ENCODE measurements around the gene MAP1A.
A peak's percentile ranks its signal among the peaks of the same experiment; 100 is the strongest.

Gene MAP1A

DNA sequence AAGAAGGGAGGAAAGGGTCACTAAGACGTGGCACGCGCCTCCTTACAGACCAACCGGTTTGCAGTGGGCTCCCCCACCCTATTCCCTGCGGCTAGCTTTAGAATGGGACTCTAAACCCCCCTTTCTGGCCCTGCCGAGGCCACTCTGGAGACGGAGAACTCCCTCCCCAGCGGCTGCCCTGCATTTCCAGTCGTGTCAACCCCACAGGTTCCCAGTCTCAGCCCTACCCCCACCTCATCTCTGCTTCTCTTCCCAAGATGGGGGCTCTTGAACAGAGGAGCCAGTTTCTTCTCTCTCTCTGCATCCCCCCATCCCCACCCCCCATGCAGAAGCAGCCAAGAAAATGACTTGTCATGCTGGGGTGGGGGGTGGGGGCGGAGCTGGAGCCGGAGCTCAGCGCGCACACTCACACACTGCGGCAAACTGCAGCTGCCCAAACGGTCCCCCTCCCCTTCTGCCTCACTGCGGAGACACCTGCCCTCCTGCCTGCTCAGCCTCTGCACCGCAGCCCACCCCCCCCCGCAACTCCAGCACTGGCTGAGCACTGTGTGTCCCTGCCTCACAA is 871 bp downstream of the MAP1A start:
- H3K9me3 Mint-ChIP-seq = peaks cover 18% of the 10 kb centered on the region
- peaks cover 53% of the 10 kb centered on the region for H3K4me1 Mint-ChIP-seq
- H3K36me3 Mint-ChIP-seq (ENCODE audit: low read depth) = peaks cover 37% of the 10 kb centered on the region
- TF ChIP-seq, protein P1, sequence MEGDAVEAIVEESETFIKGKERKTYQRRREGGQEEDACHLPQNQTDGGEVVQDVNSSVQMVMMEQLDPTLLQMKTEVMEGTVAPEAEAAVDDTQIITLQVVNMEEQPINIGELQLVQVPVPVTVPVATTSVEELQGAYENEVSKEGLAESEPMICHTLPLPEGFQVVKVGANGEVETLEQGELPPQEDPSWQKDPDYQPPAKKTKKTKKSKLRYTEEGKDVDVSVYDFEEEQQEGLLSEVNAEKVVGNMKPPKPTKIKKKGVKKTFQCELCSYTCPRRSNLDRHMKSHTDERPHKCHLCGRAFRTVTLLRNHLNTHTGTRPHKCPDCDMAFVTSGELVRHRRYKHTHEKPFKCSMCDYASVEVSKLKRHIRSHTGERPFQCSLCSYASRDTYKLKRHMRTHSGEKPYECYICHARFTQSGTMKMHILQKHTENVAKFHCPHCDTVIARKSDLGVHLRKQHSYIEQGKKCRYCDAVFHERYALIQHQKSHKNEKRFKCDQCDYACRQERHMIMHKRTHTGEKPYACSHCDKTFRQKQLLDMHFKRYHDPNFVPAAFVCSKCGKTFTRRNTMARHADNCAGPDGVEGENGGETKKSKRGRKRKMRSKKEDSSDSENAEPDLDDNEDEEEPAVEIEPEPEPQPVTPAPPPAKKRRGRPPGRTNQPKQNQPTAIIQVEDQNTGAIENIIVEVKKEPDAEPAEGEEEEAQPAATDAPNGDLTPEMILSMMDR (IDR thresholded peaks at IDR 0.05; ENCODE audit: unreplicated experiment in 3 of 3) = no peak
- H3K27me3 Mint-ChIP-seq (ENCODE audit: low read depth) = no peaks in the 10 kb centered on the region
- peak overlapping the region; percentile 78 to 90 (median 82) for H3K27ac Mint-ChIP-seq
- peak overlapping the region; percentile 91 to 98 (median 95) for H3K4me3 Mint-ChIP-seq

DNA sequence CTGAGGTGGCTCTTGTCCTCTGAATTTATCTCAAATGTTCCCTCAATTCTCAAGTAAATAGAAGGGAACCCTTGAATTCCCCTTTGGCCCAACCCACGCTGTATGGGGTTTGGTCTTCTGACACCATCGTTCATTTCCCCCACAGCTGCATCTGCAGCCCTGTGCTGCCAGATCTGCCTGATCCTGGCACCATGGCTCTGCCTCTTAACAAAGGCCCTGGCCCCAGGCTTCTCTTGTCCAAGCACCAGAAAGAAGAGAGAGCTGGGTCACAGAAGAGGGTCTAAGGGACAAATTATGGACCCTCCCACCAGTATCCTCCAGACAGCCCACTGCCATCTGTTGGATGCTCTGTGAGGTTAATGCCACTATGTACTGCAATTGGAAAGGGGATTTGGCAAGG is 1.8 kb downstream of the MAP1A start:
- Mint-ChIP-seq H3K36me3 (ENCODE audit: low read depth) (peaks cover 46% of the 10 kb centered on the region), H3K27me3 (ENCODE audit: low read depth) (no peaks in the 10 kb centered on the region), H3K4me3 (peak overlapping the region; percentile 91 to 98 (median 95)), H3K4me1 (peaks cover 45% of the 10 kb centered on the region), H3K9me3 (peaks cover 26% of the 10 kb centered on the region), H3K27ac (peak overlapping the region in 1 of 3 experiments; percentile 82)
- TF ChIP-seq, protein P1 (IDR thresholded peaks at IDR 0.05; ENCODE audit: unreplicated experiment in 3 of 3) = no peak

DNA sequence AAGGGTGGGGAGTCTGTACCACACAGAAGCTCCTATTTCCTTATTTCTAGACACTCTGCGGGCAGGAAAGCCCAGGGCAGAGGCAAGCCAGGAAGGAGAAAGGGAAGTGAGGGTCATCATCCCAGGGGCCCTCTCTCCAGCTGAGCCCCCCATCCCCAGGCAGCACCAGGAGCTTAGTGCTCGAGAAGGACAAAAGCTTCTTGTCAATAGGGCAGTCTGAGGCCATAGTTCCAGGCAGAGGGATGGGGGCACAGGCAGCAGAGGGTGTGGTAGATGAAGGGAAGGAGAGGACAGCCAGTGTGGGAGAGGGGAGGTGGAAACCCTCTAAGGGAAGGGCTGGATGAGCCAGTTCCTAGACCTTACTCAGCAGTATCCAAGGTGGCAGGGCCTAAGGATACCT is 2.7 kb downstream of the MAP1A start:
- peaks cover 56% of the 10 kb centered on the region for H3K36me3 Mint-ChIP-seq (ENCODE audit: low read depth)
- no peak overlapping the region for H3K27ac Mint-ChIP-seq
- peak overlapping the region in 1 of 3 experiments; percentile 98 for H3K4me3 Mint-ChIP-seq
- H3K9me3 Mint-ChIP-seq = peaks cover 28% of the 10 kb centered on the region
- H3K27me3 Mint-ChIP-seq (ENCODE audit: low read depth) = no peaks in the 10 kb centered on the region
- TF ChIP-seq, protein P1 (IDR thresholded peaks at IDR 0.05; ENCODE audit: unreplicated experiment in 3 of 3) = no peak
- peaks cover 41% of the 10 kb centered on the region for H3K4me1 Mint-ChIP-seq

DNA sequence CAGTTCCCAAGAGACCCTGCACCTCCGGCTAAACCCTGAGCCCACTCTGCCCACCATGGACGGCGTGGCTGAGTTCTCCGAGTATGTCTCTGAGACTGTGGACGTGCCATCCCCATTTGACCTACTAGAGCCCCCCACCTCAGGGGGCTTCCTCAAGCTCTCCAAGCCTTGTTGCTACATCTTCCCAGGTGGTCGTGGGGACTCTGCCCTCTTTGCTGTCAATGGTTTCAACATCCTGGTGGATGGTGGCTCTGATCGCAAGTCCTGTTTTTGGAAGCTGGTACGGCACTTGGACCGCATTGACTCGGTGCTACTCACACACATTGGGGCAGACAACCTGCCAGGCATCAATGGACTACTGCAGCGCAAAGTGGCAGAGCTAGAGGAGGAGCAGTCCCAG is 4.0 kb downstream of the MAP1A start:
- H3K9me3 Mint-ChIP-seq = peaks cover 34% of the 10 kb centered on the region
- TF ChIP-seq, protein P1 (IDR thresholded peaks at IDR 0.05; ENCODE audit: unreplicated experiment in 3 of 3) = no peak
- peaks cover 68% of the 10 kb centered on the region for H3K36me3 Mint-ChIP-seq (ENCODE audit: low read depth)
- peak overlapping the region in 1 of 3 experiments; percentile 26 for H3K4me3 Mint-ChIP-seq
- no peaks in the 10 kb centered on the region for H3K27me3 Mint-ChIP-seq (ENCODE audit: low read depth)
- H3K4me1 Mint-ChIP-seq = peaks cover 37% of the 10 kb centered on the region
- H3K27ac Mint-ChIP-seq = no peak overlapping the region

DNA sequence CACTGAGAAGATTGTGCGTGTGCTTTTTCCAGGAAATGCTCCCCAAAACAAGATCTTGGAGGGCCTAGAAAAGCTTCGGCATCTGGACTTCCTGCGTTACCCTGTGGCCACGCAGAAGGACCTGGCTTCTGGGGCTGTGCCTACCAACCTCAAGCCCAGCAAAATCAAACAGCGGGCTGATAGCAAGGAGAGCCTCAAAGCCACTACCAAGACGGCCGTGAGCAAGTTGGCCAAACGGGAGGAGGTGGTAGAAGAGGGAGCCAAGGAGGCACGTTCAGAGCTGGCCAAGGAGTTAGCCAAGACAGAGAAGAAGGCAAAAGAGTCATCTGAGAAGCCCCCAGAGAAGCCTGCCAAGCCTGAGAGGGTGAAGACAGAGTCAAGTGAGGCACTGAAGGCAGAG is 4.8 kb downstream of the MAP1A start:
- H3K36me3 Mint-ChIP-seq (ENCODE audit: low read depth) = peaks cover 70% of the 10 kb centered on the region
- H3K27ac Mint-ChIP-seq = no peak overlapping the region
- peaks cover 34% of the 10 kb centered on the region for H3K9me3 Mint-ChIP-seq
- TF ChIP-seq, protein P1 (IDR thresholded peaks at IDR 0.05; ENCODE audit: unreplicated experiment in 3 of 3) = no peak
- H3K4me1 Mint-ChIP-seq = peaks cover 29% of the 10 kb centered on the region
- H3K27me3 Mint-ChIP-seq (ENCODE audit: low read depth) = no peaks in the 10 kb centered on the region
- H3K4me3 Mint-ChIP-seq = no peak overlapping the region

DNA sequence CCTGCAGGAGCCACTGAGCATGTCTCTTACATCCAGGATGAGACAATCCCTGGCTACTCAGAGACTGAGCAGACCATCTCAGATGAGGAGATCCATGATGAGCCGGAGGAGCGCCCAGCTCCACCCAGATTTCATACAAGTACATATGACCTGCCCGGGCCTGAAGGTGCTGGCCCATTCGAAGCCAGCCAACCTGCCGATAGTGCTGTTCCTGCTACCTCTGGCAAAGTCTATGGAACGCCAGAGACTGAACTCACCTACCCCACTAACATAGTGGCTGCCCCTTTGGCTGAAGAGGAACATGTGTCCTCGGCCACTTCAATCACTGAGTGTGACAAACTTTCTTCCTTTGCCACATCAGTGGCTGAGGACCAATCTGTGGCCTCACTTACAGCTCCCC is 6.2 kb downstream of the MAP1A start:
- Mint-ChIP-seq H3K27me3 (ENCODE audit: low read depth) (no peaks in the 10 kb centered on the region), H3K4me3 (no peak overlapping the region), H3K9me3 (peaks cover 34% of the 10 kb centered on the region), H3K27ac (no peak overlapping the region), H3K36me3 (ENCODE audit: low read depth) (peaks cover 70% of the 10 kb centered on the region), H3K4me1 (peaks cover 23% of the 10 kb centered on the region)
- TF ChIP-seq, protein P1 (IDR thresholded peaks at IDR 0.05; ENCODE audit: unreplicated experiment in 3 of 3) = no peak

All from nephron (organoid).